Right lung (tissue), 5 donors: ENCODE results near the gene SERPINA5. TPM values are rescaled to one million over a fixed set of nuclear protein-coding genes. Genes with fewer than 3 reads are reported as not detected.
A peak's percentile ranks its signal among the peaks of the same experiment; 100 is the strongest.
"Not testable (repeated sequence)": the region's sequence is repeated elsewhere in the genome, so short reads cannot be mapped to it uniquely, and the experiment has no call there.

Experiments used
- DNase-seq, 2 donors: peaks; one replicate each; pipeline ENCODE4 v3.0.0-alpha.2; 2013
- polyA plus RNA-seq, 5 donors: library from polyadenylated mRNA; unstranded; fragments of 120-200 nt; gene quantifications; one replicate each; pipeline versions ENCODE4 v1.2.1 to v1.2.3, GENCODE V29; 2013; ENCODE audit warnings: inconsistent platforms in 1 of 5, low replicate concordance in 1 of 5; ENCODE audit not compliant: insufficient read length in 5 of 5, insufficient read depth in 1 of 5

SERPINA5 gene
- polyA plus RNA-seq, 5 donors = 0.28 to 3.7 (median 0.44) TPM

DNA sequence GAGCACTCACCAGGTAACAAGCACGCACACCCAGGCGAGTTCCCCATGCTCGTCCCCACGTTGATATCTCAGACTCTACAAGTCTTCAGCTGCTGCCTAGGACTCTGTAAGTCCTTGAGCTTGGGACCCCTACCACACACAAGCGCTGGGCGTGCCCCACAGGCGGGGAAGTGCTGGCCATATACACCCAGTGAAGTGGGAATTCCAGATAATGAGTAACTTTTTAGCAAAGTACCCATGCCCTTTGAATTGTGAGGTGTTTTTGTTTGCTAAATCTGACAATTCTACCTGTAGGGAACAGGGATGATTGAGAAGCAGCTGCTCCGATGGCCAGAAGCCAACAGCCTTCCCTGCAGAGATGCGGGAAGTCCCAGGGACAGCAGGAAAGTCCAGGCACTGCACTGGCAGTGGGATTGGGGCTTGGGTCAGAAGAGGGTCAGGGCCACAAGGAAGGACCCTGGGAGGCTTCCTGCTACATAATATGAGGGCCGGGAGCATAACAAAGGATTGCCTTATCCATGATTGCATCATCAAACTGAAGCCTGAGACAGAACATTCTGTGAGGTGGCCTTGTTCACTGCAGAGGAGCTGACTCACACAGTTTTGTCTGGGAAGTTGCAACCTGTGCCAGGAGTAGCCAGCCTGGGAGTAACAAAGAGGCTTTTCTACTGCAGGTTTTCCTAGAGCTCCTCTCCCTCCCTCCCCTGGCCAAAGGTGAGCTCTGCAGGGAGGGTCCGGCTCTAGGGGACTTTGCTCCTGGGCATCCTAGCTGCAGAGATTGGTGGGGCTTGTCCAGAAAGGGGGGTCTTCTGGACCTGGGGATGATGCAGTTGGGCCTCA, 17.8 kb downstream of the SERPINA5 start:
- DNase-seq = peak in 1 of 2 donors; percentile 45

DNA sequence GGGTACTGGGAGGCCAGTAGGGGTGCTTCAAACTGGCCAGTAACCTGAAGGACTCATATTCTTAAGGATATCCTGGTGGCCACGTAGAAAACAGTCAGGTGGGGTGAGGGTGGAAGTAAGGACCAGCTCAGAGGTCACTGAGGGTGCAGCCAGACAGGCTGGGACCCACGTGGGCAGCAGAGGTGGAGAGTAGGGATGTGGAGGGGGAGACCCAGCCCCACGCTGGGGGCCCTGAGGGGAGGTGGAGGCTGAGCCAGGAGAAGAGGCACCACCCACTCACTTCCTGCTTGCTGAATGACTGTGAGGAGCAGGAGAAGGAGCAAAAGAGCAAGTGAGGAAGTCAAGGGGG, 18.4 kb downstream of the SERPINA5 start:
- no peak for DNase-seq

DNA sequence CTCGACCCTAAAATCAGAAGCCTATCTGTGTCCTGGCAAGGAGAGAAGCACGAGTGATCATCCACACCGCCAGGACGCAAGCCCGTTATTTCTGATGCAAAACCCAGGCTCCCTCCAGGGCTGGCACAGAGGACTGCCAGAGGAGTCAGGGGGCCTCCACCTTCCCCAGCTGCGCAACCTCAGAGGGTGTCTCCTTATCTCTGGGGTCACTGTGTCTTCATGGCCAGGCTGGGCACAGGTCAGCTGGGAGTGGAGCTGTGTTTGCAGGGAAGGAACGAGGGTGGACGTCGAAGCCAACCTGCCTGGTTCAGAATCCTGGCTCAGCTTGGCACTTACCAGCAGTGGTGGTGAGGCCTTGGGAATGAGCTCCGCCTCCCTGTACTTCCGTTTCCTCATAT, 18.9 kb downstream of the SERPINA5 start:
- no peak for DNase-seq

DNA sequence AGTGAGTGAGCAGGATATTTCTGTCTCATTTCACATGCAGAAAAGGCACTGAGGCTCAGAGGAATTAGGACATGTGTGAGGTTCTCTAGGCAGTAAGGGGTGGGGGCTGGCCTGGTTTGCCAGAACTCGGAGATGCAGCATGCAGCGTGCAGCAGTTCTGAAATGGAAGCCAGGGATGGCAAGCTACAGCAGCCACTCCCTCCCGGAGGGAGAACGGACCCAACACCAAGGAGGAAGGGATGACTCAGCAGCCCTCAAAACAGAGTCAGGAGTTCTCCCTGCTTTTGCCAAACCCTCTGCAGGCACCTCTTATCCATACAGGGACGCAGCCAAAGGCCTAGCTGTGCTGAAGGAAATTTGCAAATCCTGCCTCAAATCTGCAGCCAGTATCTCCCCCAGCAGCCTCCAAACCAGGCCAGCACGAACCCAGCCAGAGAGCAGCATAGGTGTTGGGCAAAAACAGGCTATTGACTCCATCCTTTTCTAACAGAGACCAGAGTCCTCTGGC, 20.7 kb downstream of the SERPINA5 start:
- DNase-seq = no peak

DNA sequence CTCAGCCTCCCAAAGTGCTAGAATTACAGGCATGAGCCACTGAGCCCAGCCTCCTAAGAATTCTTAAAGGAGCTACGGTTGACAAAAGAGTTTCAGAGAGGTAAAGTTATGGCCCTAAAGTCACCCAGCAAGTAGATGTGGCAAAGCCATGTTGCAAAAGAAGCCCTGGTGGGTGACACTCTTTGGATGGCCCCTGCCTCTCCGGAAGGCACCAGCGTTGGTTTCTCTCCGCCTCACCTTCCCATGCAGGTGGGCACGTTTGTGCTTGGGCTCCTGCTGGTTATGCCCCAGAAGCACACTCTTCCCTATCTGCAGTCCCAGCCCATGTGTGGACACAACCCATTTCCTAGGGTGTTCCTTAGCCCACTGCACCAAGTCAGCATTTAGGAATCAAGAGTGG, 21.5 kb downstream of the SERPINA5 start:
- DNase-seq = no peak

DNA sequence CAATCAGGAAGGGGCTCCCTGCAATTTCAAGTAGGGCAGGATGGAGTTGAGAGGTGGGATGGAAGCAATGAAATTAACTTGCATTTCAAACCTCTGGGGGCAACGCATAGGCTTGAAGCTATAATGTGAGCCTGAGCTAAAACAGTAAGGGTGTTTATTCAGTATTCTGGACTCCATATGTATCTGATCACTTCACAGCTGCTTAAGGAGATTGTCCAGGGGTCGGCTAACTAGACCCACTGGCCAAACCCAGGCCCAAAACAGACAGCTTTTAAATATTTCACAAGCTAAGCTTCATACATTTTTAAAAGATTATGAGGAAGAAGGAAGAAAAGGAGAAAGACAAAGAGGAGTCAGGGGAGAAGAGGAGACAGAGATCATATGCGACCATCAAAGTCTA, 24.1 kb downstream of the SERPINA5 start:
- peak; percentile 78 to 79 for DNase-seq

DNA sequence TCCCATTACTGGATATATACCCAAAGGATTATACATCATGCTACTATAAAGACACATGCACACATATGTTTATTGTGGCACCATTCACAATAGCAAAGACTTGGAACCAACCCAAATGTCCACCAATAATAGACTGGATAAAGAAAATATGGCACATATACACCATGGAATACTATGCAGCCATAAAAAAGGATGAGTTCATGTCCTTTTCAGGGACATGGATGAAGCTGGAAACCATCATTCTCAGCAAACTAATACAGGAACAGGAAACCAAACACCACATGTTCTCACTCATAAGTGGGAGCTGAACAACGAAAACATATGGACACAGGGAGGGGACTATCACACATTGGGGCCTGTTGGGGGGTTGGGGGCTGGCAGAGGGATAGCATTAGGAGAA, 27.7 kb downstream of the SERPINA5 start:
- DNase-seq = not testable (repeated sequence)

DNA sequence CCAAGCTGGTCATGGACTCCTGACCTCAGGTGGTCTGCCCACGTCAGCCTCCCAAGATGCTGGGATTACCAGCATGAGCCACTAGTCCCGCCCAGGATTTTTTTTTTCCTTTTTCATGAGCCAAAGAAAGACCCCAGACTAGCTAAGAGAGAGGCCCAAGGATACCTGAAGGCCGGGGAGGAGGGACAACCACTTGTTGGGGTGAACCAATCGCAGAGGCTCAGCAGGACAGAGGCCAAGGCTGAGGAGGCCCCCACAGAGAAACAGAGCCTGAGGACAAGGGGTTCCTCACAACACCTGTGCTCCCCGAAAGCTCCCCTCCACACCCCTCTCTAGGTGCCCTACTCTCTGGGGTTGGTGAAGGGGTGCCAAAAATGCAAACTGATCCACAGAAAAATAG, 30.0 kb downstream of the SERPINA5 start:
- DNase-seq = no peak

DNA sequence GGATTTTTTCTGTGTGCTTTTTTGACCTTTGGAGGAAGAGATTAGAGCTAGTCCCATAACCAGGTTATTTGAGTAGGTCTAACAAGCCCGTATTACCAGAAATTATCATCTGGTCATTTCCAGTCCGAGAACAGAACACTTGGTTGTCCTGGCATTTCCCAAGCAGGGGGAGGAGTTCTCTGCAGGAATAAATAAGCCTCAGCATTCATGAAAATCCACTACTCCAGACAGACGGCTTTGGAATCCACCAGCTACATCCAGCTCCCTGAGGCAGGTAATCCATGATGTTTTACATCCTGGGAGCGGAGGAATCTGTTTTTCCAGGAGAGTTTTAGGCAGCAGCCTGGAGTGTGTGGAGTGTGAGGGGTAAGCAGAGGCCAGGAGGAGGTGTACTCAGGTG, 30.9 kb downstream of the SERPINA5 start, which contains the start of gene SERPINA3:
TSS of gene SERPINA3 (plus strand) at position 218 of the 400 bp plus-strand sequence. CDS start 2,051 bp downstream, outside the sequence.
- DNase-seq = no peak

DNA sequence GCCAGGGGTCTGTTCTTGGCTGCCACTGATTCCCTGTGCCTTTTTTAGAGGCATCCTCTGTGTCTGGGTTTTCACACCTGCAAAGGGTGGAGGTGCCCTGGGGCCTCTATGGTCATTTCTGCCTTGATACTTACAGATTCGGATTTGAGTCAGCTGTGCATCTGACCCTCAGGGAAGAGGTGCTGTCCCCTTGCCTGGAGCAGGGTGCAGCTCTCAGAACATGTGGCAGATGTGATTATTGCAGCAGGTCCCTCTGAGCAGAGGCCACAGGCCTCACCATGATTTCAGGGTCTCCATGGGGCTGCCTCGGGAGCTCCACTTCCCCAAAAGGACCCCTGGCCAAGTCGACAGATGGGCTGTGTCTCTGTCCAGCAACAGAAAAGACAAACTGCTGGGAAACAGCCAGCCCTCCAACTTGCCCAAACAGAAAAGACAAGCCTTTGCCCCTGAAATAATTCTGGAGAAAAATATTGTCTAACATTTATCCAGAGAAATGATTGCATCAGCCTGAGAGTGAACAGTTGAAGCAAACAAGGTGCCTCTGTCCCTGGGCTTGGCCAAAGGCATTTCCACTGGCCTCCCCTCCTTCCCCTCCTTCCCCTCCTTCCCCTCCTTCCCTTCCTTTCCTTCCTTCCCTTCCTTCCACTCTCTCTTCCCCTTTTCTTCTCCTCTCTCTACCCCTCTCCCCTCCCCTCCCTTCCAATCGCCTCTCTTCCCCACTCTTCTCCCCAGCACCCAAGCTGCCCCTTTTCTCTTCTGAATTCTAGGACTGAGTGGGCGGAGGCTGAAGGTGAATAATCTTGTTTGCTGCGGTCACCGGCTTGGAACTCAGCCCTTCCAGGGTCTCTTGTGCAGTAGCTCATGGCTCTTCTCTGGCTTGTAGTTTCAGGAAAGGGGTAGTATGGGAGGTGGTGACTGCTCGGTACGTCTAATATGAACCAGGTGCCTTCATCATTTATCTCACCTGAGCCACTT, 31.6 kb downstream of the SERPINA5 start:
- peak; percentile 77 to 78 for DNase-seq

DNA sequence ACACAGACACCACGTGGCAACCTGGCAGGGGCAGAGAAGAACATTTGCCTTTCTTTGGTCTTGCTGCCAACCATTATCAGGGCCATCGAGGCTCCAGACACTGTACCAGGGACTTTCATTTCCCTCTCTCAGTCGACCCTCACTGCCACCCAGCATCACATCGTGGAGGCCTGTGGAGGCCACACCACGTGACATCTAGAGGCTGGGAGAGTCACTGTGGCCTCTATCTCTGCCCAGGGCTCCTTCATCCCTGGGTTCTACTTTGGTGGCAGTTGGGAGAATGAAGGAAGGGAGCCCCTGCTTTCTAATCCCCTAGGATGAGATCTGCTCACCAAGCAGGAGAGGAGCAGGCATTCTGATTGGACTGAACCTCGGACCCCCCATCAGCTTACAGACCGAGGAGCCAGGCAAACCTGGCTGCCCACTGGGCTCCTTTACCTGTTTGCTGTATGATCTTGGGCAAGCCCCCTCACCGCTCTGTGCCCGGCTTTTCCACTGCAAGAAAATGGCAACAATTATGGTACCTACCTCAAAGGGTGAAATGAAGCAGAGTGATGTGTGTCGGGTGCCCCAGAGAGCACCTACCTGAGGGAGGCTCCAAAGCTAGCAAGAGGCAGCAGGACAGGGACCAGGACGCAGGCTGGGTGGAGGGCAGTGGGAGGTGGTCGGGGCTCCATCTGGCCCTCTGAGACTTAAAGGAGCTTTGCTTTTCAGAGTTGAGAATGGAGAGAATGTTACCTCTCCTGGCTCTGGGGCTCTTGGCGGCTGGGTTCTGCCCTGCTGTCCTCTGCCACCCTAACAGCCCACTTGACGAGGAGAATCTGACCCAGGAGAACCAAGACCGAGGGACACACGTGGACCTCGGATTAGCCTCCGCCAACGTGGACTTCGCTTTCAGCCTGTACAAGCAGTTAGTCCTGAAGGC, 32.8 kb downstream of the SERPINA5 start:
- no peak for DNase-seq

DNA sequence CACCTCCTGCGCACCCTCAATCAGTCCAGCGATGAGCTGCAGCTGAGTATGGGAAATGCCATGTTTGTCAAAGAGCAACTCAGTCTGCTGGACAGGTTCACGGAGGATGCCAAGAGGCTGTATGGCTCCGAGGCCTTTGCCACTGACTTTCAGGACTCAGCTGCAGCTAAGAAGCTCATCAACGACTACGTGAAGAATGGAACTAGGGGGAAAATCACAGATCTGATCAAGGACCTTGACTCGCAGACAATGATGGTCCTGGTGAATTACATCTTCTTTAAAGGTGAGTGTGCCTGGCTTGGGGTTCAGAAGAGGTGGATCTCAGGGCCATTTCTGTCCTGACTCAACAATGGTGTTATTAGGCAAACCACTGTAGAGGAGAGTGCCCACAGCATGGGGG, 33.6 kb downstream of the SERPINA5 start:
- no peak for DNase-seq

DNA sequence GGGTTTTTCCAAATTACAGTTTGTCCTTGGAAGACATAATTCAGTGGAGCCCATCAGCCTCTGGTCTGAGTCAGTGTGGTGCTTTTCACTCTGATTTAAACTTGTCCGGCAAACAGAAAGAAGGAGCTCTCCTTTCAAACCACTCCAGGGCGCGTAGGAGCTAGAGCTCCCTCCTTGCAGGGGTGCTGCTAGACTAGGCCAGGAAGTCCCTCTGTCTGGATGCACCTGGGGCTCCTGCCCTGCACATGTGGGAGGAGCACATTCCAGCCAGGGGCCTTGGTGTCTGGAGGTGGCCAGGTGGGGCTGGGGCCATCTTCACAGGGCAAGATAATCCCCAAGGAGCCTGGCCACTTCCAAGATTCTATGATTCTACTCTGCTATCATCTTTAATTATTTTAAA, 34.0 kb downstream of the SERPINA5 start:
- DNase-seq = no peak

DNA sequence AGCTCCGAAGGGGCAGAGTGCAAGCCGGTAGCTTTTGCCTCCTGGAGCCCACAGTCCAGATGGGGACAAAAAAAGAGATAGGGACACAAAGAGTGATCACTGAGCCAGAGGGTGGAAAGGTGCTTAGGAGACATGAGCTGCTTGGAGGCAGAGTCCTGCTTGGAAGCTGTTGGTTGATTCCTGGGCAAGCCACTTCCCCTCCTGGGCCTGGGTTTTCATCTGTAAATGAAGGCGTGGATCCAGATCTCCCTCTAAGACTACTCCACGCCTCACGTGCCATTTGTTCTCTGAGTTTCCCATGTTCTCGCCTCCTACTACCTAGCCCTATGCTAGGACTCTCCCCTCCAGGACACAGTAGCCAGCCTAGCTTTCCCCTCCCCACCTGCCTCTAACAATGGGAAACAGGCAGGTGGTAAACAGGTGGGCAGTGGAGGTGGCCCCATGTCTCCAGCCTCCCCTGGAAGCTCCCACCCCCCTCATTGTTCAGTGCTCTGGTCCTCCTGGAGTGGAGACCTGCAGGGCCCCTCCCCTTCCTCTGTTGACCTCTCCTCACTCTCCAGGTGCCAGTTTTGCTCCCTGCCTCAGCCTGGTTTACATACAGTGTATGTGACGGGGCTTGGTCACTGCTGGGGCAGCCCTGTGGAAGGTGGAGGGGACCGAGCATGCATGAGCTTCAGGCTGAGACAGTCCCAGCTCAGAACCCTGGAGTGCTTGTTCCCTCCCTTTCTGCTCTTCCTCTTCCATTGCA, 34.8 kb downstream of the SERPINA5 start:
- no peak for DNase-seq

DNA sequence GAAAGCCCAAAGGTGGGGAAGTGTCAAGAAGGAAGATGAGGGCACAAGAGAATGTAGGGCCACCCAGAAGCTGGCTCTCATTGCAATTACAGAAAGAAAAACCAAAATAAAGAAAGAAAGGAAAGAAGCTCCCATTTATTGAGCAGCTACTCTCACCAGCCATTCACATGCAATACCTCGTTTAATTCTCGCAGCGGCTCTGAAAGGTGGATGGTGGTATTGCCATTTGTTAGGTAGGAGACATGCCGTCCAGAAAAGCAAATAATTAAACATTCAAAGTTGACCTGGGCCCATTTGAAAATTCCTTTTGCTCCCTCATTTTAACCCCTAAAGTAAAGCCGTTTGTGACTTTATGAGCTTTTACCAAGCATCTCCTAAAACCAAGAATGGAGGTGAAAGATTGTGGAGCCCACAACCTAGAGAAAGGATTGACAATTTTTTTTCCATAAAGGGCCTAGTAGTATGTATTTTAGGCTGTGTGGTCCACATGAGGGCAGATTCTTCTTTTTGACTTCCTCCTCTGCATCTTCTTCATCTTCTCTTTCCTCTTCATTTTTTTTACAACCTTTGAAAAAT, 36.2 kb downstream of the SERPINA5 start:
- DNase-seq = no peak

DNA sequence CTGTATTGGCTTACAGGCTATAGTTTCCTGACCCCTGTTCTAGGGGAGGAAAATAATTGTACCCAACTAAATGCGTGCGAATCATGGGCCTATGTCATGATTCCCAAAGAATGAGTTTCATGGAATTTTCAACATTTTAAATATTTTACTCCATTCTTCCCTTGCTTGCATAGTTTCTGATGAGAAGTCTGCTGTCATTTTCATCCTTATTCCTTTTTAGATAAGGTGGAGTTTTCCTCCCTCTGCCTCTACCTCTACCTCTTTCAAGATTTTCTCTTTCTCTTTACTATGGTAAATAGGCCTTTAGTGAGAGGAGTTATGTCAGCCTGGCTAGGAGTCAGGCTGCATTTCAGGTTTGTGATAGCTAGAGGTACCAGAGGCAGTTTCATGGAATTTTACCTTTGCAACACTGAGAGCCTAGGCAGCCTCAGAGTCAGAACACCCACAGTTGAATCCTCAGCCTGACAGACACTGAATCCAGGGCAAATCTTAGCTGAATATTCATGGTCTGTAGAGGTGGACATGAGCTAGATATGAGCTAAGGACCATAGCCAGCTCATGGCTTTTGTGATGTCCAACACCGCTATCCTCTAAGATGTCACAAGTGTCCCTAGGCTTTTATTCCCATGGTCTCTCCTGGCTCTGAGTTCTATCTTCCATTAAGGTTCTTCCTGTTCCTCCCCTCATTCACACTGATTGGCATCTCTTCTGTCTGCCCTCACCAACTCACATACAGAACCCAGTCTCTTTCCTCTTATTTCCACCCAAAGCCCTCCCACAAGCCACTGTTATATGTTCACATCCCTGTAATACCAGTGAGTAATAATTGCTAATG, 37.0 kb downstream of the SERPINA5 start:
- DNase-seq = no peak

DNA sequence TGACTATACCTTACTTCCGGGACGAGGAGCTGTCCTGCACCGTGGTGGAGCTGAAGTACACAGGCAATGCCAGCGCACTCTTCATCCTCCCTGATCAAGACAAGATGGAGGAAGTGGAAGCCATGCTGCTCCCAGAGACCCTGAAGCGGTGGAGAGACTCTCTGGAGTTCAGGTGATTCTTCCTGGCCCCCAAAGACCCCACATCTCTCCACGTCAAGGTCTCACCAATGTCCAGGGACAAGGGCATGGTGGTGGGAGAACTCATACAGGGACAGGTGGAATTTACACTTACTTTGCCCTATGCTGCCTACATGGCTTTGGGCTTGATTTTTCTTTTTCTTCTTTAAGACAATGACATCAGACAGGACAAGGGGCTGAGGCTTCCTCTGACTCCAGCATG, 38.1 kb downstream of the SERPINA5 start:
- no peak for DNase-seq

DNA sequence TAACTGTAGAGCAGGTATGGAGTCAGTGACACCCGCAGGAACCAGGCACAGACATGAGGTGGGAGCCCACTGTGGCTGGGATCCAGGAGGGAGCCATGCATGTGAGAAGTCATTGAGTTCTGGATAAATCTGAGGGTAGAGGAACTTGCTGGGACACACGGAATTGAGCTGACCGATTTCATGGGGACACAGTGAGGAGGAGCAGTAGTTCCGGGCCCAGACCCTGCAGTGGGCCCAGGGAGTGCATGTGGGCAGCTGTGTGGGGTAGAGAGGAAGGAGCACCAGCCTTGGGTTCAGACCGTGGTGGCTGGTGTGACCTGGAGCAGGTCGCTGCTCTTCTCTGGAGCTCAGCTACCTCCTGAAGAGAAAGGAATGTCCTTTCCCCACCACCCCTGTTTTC, 39.4 kb downstream of the SERPINA5 start:
- DNase-seq = no peak
